ENCODE results near the gene GLT8D2.

GLT8D2 gene

GRCh38 chr12:103965255-103965589, 84.8 kb downstream of the GLT8D2 start:
- Histone ChIP-seq H3K27ac (replicated peaks; ENCODE audit: low read length) (no peak overlapping the region), H2BK120ac (ENCODE audit: low read depth, low read length) (no peak overlapping the region), H3K36me3 (replicated peaks in 1 of 2; ENCODE audit: control insufficient read depth in 2 of 2, insufficient read depth in 2 of 2, low read length in 2 of 2) (peaks cover 2 to 41% of the 10 kb centered on the region in 2 donors), H3K27me3 (ENCODE audit: control insufficient read depth in 3 of 3, insufficient read depth in 3 of 3, low read depth in 1 of 3, low read length in 3 of 3) (no peaks in the 10 kb centered on the region), H3K79me1 (ENCODE audit: low read depth, low read length) (peaks cover 2% of the 10 kb centered on the region), H3K9me3 (replicated peaks in 1 of 2; ENCODE audit: control insufficient read depth in 2 of 2, insufficient read depth in 1 of 2, low read depth in 1 of 2, low read length in 2 of 2) (no peaks in the 10 kb centered on the region), H3K4ac (ENCODE audit: low read length) (no peak overlapping the region), H3K4me3 (ENCODE audit: low read length in 2 of 2) (peak overlapping the region; percentile 71 to 90), H4K91ac (ENCODE audit: low read depth, low read length, poor library complexity) (no peak overlapping the region), H3K4me2 (ENCODE audit: insufficient read depth, low read length, poor library complexity, severe bottlenecking) (peak overlapping the region; percentile 81), H2BK15ac (ENCODE audit: low read length) (no peak overlapping the region), H3K18ac (ENCODE audit: low read length) (peak overlapping the region; percentile 89), H3K4me1 (ENCODE audit: control insufficient read depth in 2 of 2, insufficient read depth in 1 of 2, low read depth in 1 of 2, low read length in 2 of 2) (peaks cover 0 to 9% of the 10 kb centered on the region in 2 donors), H4K8ac (ENCODE audit: low read depth, low read length) (no peak overlapping the region), H3K14ac (ENCODE audit: low read length) (no peak overlapping the region), H2AK5ac (ENCODE audit: low read depth, low read length) (no peak overlapping the region), H2BK5ac (ENCODE audit: low read length) (no peak overlapping the region), H3K9ac (ENCODE audit: low read depth, low read length, poor library complexity) (peak overlapping the region; percentile 65), H3K23ac (ENCODE audit: low read depth, low read length, poor library complexity) (peak overlapping the region; percentile 94), H2AFZ (ENCODE audit: low read length) (peak overlapping the region; percentile 81), H2BK12ac (ENCODE audit: low read length) (no peak overlapping the region)
- no peak for DNase-seq (ENCODE audit: low spot score)
- no CpG with 5 or more reads among the region's 11 CpGs for WGBS, 2 donors (ENCODE audit: extremely low coverage in 2 of 2, insufficient read length in 2 of 2, insufficient replicate concordance in 1 of 2)

GRCh38 chr12:103964805-103965204, 85.2 kb downstream of the GLT8D2 start:
- Histone ChIP-seq H3K27me3 (ENCODE audit: control insufficient read depth in 3 of 3, insufficient read depth in 3 of 3, low read depth in 1 of 3, low read length in 3 of 3) (no peaks in the 10 kb centered on the region), H3K4ac (ENCODE audit: low read length) (no peak overlapping the region), H2AFZ (ENCODE audit: low read length) (no peak overlapping the region), H2AK5ac (ENCODE audit: low read depth, low read length) (no peak overlapping the region), H4K8ac (ENCODE audit: low read depth, low read length) (no peak overlapping the region), H3K36me3 (replicated peaks in 1 of 2; ENCODE audit: control insufficient read depth in 2 of 2, insufficient read depth in 2 of 2, low read length in 2 of 2) (peaks cover 2 to 37% of the 10 kb centered on the region in 2 donors), H3K4me1 (ENCODE audit: control insufficient read depth in 2 of 2, insufficient read depth in 1 of 2, low read depth in 1 of 2, low read length in 2 of 2) (peaks cover 0 to 9% of the 10 kb centered on the region in 2 donors), H3K79me1 (ENCODE audit: low read depth, low read length) (peaks cover 2% of the 10 kb centered on the region), H3K9ac (ENCODE audit: low read depth, low read length, poor library complexity) (no peak overlapping the region), H3K14ac (ENCODE audit: low read length) (no peak overlapping the region), H2BK12ac (ENCODE audit: low read length) (no peak overlapping the region), H2BK120ac (ENCODE audit: low read depth, low read length) (no peak overlapping the region), H2BK5ac (ENCODE audit: low read length) (no peak overlapping the region), H3K27ac (replicated peaks; ENCODE audit: low read length) (no peak overlapping the region), H3K23ac (ENCODE audit: low read depth, low read length, poor library complexity) (no peak overlapping the region), H2BK15ac (ENCODE audit: low read length) (no peak overlapping the region), H3K9me3 (replicated peaks in 1 of 2; ENCODE audit: control insufficient read depth in 2 of 2, insufficient read depth in 1 of 2, low read depth in 1 of 2, low read length in 2 of 2) (no peaks in the 10 kb centered on the region), H3K4me2 (ENCODE audit: insufficient read depth, low read length, poor library complexity, severe bottlenecking) (peak overlapping the region; percentile 81), H4K91ac (ENCODE audit: low read depth, low read length, poor library complexity) (no peak overlapping the region), H3K4me3 (ENCODE audit: low read length in 2 of 2) (peak overlapping the region; percentile 71 to 90), H3K18ac (ENCODE audit: low read length) (no peak overlapping the region)
- WGBS, 2 donors (ENCODE audit: extremely low coverage in 2 of 2, insufficient read length in 2 of 2, insufficient replicate concordance in 1 of 2), result no CpG with 5 or more reads among the region's 3 CpGs
- no peak for DNase-seq (ENCODE audit: low spot score)

- peaks cover 0 to 15% of the 10 kb centered on the region in 2 donors for H3K36me3 ChIP-seq (replicated peaks in 1 of 2; ENCODE audit: control insufficient read depth in 2 of 2, insufficient read depth in 2 of 2, low read length in 2 of 2)
- H4K91ac ChIP-seq (ENCODE audit: low read depth, low read length, poor library complexity), result no peak overlapping the region
- no peak overlapping the region for H3K4ac ChIP-seq (ENCODE audit: low read length)
- H2BK120ac ChIP-seq (ENCODE audit: low read depth, low read length), result no peak overlapping the region
- H3K27me3 ChIP-seq (ENCODE audit: control insufficient read depth in 3 of 3, insufficient read depth in 3 of 3, low read depth in 1 of 3, low read length in 3 of 3), result no peaks in the 10 kb centered on the region
- H4K8ac ChIP-seq (ENCODE audit: low read depth, low read length), result no peak overlapping the region
- H2AK5ac ChIP-seq (ENCODE audit: low read depth, low read length), result no peak overlapping the region
- no peak overlapping the region for H3K4me2 ChIP-seq (ENCODE audit: insufficient read depth, low read length, poor library complexity, severe bottlenecking)
- H3K9ac ChIP-seq (ENCODE audit: low read depth, low read length, poor library complexity), result no peak overlapping the region
- no peak overlapping the region for H2BK5ac ChIP-seq (ENCODE audit: low read length)
- peaks cover 0 to 9% of the 10 kb centered on the region in 2 donors for H3K4me1 ChIP-seq (ENCODE audit: control insufficient read depth in 2 of 2, insufficient read depth in 1 of 2, low read depth in 1 of 2, low read length in 2 of 2)
- no peak overlapping the region for H3K4me3 ChIP-seq (ENCODE audit: low read length in 2 of 2)
- H3K9me3 ChIP-seq (replicated peaks in 1 of 2; ENCODE audit: control insufficient read depth in 2 of 2, insufficient read depth in 1 of 2, low read depth in 1 of 2, low read length in 2 of 2), result no peaks in the 10 kb centered on the region
- no peak overlapping the region for H3K18ac ChIP-seq (ENCODE audit: low read length)
- no peaks in the 10 kb centered on the region for H3K79me1 ChIP-seq (ENCODE audit: low read depth, low read length)
- H3K23ac ChIP-seq (ENCODE audit: low read depth, low read length, poor library complexity), result no peak overlapping the region
- H3K14ac ChIP-seq (ENCODE audit: low read length), result no peak overlapping the region
- no peak overlapping the region for H3K27ac ChIP-seq (replicated peaks; ENCODE audit: low read length)
- H2BK15ac ChIP-seq (ENCODE audit: low read length), result no peak overlapping the region
- no peak for DNase-seq (ENCODE audit: low spot score)
- no peak overlapping the region for H2BK12ac ChIP-seq (ENCODE audit: low read length)
- no peak overlapping the region for H2AFZ ChIP-seq (ENCODE audit: low read length)
- WGBS, 2 donors (ENCODE audit: extremely low coverage in 2 of 2, insufficient read length in 2 of 2, insufficient replicate concordance in 1 of 2), result no CpG with 5 or more reads among the region's 1 CpG
Observed at GRCh38 chr12:103962493-103962892, 87.5 kb downstream of the GLT8D2 start.

- H3K27me3 ChIP-seq (ENCODE audit: control insufficient read depth in 3 of 3, insufficient read depth in 3 of 3, low read depth in 1 of 3, low read length in 3 of 3), result no peaks in the 10 kb centered on the region
- no peak overlapping the region for H3K9ac ChIP-seq (ENCODE audit: low read depth, low read length, poor library complexity)
- H2BK120ac ChIP-seq (ENCODE audit: low read depth, low read length), result no peak overlapping the region
- H3K9me3 ChIP-seq (replicated peaks in 1 of 2; ENCODE audit: control insufficient read depth in 2 of 2, insufficient read depth in 1 of 2, low read depth in 1 of 2, low read length in 2 of 2), result no peaks in the 10 kb centered on the region
- no peak overlapping the region for H3K4me3 ChIP-seq (ENCODE audit: low read length in 2 of 2)
- no peak overlapping the region for H2AK5ac ChIP-seq (ENCODE audit: low read depth, low read length)
- DNase-seq (ENCODE audit: low spot score), result no peak
- H3K18ac ChIP-seq (ENCODE audit: low read length), result no peak overlapping the region
- peaks cover 0 to 15% of the 10 kb centered on the region in 2 donors for H3K36me3 ChIP-seq (replicated peaks in 1 of 2; ENCODE audit: control insufficient read depth in 2 of 2, insufficient read depth in 2 of 2, low read length in 2 of 2)
- H3K4ac ChIP-seq (ENCODE audit: low read length), result no peak overlapping the region
- no peak overlapping the region for H2BK15ac ChIP-seq (ENCODE audit: low read length)
- peaks cover 5% of the 10 kb centered on the region in 2 donors for H3K4me1 ChIP-seq (ENCODE audit: control insufficient read depth in 2 of 2, insufficient read depth in 1 of 2, low read depth in 1 of 2, low read length in 2 of 2)
- no peak overlapping the region for H3K23ac ChIP-seq (ENCODE audit: low read depth, low read length, poor library complexity)
- no peak overlapping the region for H4K8ac ChIP-seq (ENCODE audit: low read depth, low read length)
- no CpG with 5 or more reads among the region's 7 CpGs for WGBS, 2 donors (ENCODE audit: extremely low coverage in 2 of 2, insufficient read length in 2 of 2, insufficient replicate concordance in 1 of 2)
- H2BK5ac ChIP-seq (ENCODE audit: low read length), result no peak overlapping the region
- H2BK12ac ChIP-seq (ENCODE audit: low read length), result no peak overlapping the region
- H3K14ac ChIP-seq (ENCODE audit: low read length), result no peak overlapping the region
- no peak overlapping the region for H4K91ac ChIP-seq (ENCODE audit: low read depth, low read length, poor library complexity)
- no peak overlapping the region for H3K4me2 ChIP-seq (ENCODE audit: insufficient read depth, low read length, poor library complexity, severe bottlenecking)
- H3K79me1 ChIP-seq (ENCODE audit: low read depth, low read length), result no peaks in the 10 kb centered on the region
- H2AFZ ChIP-seq (ENCODE audit: low read length), result no peak overlapping the region
- no peak overlapping the region for H3K27ac ChIP-seq (replicated peaks; ENCODE audit: low read length)
Observed at GRCh38 chr12:103960616-103961227, 89.3 kb downstream of the GLT8D2 start.
